ENCODE measurements around the gene C10orf90. TPM values are rescaled to one million over a fixed set of nuclear protein-coding genes. Genes with fewer than 3 reads are reported as not detected.

Gene C10orf90
- total and polyA plus RNA-seq, 4 donors, result not detected

- Histone ChIP-seq H3K9ac (ENCODE audit: insufficient read depth in 1 of 2, low read length in 2 of 2) (no peak overlapping the region), H3K27ac (ENCODE audit: low read depth in 1 of 2, low read length in 1 of 2) (no peak overlapping the region), H3K36me3 (ENCODE audit: control insufficient read depth in 4 of 4, insufficient read depth in 4 of 4, low read length in 4 of 4) (no peaks in the 10 kb centered on the region), H3K4me3 (no peak overlapping the region), H3K4me1 (ENCODE audit: control insufficient read depth in 5 of 5, insufficient read depth in 5 of 5, low read length in 5 of 5) (peaks cover 0 to 2% (median 0%) of the 10 kb centered on the region in 5 donors), H3K27me3 (ENCODE audit: control insufficient read depth in 3 of 3, insufficient read depth in 3 of 3, low read length in 2 of 3) (peaks cover 2 to 4% (median 3%) of the 10 kb centered on the region in 3 donors), H3K9me3 (ENCODE audit: control insufficient read depth in 4 of 4, insufficient read depth in 3 of 4, low read length in 3 of 4) (no peaks in the 10 kb centered on the region)
- DNase-seq (no peak), ATAC-seq (ENCODE audit: insufficient read depth, low FRiP score) (no peak)
- WGBS, 2 donors, result 75 to 90% methylated on average over 9 of the region's 9 CpGs
- no peak for TF ChIP-seq CTCF (IDR thresholded peaks at IDR 0.05; ENCODE audit: control extremely low read depth, extremely low read depth)
Observed at GRCh38 chr10:126527645-126528314, 142.7 kb downstream of the C10orf90 start.

- Histone ChIP-seq H3K9me3 (ENCODE audit: control insufficient read depth in 4 of 4, insufficient read depth in 3 of 4, low read length in 3 of 4) (no peaks in the 10 kb centered on the region), H3K9ac (ENCODE audit: insufficient read depth in 1 of 2, low read length in 2 of 2) (no peak overlapping the region), H3K4me3 (no peak overlapping the region), H3K27ac (ENCODE audit: low read depth in 1 of 2, low read length in 1 of 2) (no peak overlapping the region), H3K36me3 (ENCODE audit: control insufficient read depth in 4 of 4, insufficient read depth in 4 of 4, low read length in 4 of 4) (no peaks in the 10 kb centered on the region), H3K4me1 (ENCODE audit: control insufficient read depth in 5 of 5, insufficient read depth in 5 of 5, low read length in 5 of 5) (peaks cover 0 to 2% (median 0%) of the 10 kb centered on the region in 5 donors), H3K27me3 (ENCODE audit: control insufficient read depth in 3 of 3, insufficient read depth in 3 of 3, low read length in 2 of 3) (peaks cover 2 to 4% (median 3%) of the 10 kb centered on the region in 3 donors)
- 48 to 70% methylated on average over 7 of the region's 7 CpGs for WGBS, 2 donors
- no peak for TF ChIP-seq CTCF (IDR thresholded peaks at IDR 0.05; ENCODE audit: control extremely low read depth, extremely low read depth)
- no peak for DNase-seq
- ATAC-seq (ENCODE audit: insufficient read depth, low FRiP score), result no peak
Observed at GRCh38 chr10:126525326-126525725, 145.2 kb downstream of the C10orf90 start.

- H3K4me1 ChIP-seq (ENCODE audit: control insufficient read depth in 5 of 5, insufficient read depth in 5 of 5, low read length in 5 of 5), result peaks cover 0 to 2% (median 0%) of the 10 kb centered on the region in 5 donors
- no peak for ATAC-seq (ENCODE audit: insufficient read depth, low FRiP score)
- H3K36me3 ChIP-seq (ENCODE audit: control insufficient read depth in 4 of 4, insufficient read depth in 4 of 4, low read length in 4 of 4), result no peaks in the 10 kb centered on the region
- no peaks in the 10 kb centered on the region for H3K9me3 ChIP-seq (ENCODE audit: control insufficient read depth in 4 of 4, insufficient read depth in 3 of 4, low read length in 3 of 4)
- H3K27me3 ChIP-seq (ENCODE audit: control insufficient read depth in 3 of 3, insufficient read depth in 3 of 3, low read length in 2 of 3), result peaks cover 2 to 4% (median 3%) of the 10 kb centered on the region in 3 donors
- H3K4me3 ChIP-seq, result no peak overlapping the region
- no peak overlapping the region for H3K9ac ChIP-seq (ENCODE audit: insufficient read depth in 1 of 2, low read length in 2 of 2)
- H3K27ac ChIP-seq (ENCODE audit: low read depth in 1 of 2, low read length in 1 of 2), result no peak overlapping the region
- DNase-seq, result no peak
- WGBS, 2 donors, result 75 to 77% methylated on average over 6 of the region's 6 CpGs
- TF ChIP-seq CTCF (IDR thresholded peaks at IDR 0.05; ENCODE audit: control extremely low read depth, extremely low read depth), result no peak
Observed at GRCh38 chr10:126524526-126524925, 146.0 kb downstream of the C10orf90 start.

Data from lung (tissue), 12 donors.